AG20443 (cell line): ENCODE measurements around the gene GPRC5A.
A peak's percentile ranks its signal among the peaks of the same experiment; 100 is the strongest.

Source experiments
- DNase-seq: peaks from one replicate; pipeline ENCODE4 v3.0.0; 2012; ENCODE audit warnings: low spot score, mixed read lengths

The GPRC5A gene

DNA sequence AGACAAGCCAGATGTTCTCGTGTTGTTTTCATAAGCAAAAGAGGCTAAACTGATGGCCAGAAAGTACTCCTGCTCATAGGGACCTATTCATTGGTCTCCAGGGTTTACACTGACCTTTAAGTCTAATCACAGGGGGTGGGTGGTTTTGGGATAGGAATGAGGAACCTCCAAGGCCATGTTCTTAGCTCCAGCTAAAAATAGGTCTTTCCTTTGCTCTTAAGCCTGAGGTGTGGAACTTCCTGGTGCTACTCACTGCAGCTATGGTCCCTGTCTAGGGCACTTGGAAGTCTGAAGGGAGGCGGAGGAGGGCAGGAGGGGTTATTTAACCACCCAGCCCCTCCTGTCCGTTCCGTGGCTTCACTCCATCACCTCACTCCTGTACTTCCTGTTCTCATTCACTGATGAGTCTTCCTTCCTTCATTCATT lies 18.6 kb downstream of the GPRC5A start:
- no peak for DNase-seq

DNA sequence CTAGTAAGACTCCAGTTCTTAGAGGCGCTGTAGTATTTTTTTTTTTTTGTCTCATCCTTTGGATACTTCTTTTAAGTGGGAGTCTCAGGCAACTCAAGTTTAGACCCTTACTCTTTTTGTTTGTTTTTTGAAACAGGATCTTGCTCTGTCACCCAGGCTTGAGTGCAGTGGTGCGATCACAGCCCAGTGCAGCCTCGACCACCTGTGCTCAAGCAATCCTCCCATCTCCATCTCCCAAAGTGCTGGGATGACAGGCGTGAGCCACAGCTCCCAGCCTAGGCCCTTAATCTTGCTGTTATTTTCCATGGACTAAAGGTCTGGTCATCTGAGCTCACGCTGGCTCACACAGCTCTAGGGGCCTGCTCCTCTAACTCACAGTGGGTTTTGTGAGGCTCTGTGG lies 21.3 kb downstream of the GPRC5A start:
- no peak for DNase-seq

DNA sequence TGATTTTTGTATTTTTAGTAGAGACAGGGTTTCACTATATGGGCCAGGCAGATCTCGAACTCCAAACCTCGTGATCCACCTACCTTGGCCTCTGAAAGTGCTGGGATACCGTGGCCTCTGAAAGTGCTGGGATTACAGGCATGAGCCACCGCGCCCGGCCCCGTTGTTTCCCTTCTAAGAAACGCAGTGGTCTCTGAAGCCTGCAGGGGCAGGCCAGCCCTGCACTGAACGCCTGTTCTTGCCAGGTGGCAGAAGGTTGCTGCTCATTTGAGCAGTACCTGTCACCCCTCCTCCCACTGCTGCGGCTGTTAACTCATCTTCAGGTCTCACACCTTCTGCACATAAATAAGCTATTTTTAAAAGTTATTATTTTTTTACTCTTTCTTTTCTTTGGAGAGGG lies 24.3 kb downstream of the GPRC5A start:
- DNase-seq, result no peak

- peak; percentile 85 for DNase-seq
Observed at GRCh38 chr12:12916135-12916944, 25.0 kb downstream of the GPRC5A start.

- no peak for DNase-seq
Observed at GRCh38 chr12:12917517-12917916, 26.2 kb downstream of the GPRC5A start.

GRCh38 chr12:12918781-12919389 lies 27.5 kb downstream of the GPRC5A start:
- DNase-seq, result no peak

DNA sequence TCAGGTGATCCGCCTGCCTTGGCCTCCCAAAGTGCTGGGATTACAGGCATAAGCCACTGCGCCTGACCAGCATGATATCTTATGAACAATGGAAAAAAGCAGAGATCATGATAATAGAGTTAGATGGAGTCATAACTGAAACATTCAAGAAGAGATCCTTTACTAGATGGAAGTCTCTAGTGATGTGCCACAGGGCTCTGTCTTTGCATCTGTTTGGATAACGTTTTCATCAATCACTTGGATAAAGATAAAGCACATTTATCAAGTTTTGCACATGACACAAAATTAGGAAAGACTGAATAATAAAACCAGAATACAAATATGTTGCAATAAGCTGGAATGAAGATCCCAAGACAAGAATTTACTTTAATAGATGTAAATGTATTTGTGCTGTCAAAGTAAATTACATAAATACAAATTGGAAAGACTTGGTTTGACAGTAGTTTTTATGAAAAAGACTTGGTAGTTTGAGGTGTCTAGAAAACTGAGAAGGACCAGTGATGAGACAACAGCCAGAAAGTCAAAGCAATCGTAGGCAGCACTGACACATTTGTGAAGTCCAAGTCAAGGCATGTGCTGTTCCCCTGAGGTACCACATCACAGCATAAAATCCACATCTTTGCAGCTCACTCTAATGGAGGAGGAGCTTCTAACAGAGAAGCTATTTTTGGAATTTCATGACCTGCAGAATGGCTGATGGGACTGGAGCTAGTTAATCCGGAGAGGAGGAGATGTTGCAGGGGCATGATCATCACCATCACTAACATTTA lies 28.5 kb downstream of the GPRC5A start:
- DNase-seq, result no peak

DNA sequence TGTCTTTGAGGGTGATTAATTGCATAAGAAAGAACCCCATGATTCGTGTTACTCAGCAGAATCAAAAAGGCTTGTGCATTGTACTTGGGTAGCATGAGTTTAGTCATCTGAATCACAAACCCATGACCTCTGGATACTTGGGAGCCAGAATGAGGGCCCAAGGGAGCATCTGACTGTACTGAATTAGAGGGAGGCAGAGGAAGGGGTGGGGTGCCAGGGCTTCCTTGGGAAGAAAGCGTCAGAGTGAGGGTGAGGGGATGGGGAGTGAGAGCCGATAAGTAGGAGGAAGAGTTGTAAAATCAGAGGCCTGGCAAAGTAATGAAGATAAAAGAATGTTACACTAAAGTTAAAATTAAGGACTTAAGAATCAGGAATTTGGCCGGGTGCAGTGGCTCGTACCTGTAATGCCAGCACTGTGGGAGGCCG lies 30.8 kb downstream of the GPRC5A start:
- peak; percentile 52 for DNase-seq

DNA sequence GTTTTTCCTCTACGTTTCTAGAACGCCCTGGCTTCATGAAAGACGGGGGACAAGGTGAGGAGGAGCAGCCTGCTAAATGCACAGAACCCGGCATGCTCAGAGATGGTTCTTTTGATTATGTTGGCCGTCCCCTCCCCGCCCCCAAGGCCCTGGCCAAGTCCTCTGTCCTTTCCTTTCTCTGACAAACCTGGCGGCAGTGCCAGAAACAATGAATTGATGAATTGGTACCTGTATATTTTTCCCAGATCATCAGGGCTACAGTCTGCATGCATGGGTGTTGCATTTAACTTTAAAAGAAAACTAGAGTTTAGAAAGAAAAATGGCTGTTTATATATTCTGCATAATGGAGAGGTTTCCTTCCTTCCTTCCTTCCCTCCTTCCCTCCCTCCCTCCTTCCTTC lies 31.6 kb downstream of the GPRC5A start:
- DNase-seq, result no peak

DNA sequence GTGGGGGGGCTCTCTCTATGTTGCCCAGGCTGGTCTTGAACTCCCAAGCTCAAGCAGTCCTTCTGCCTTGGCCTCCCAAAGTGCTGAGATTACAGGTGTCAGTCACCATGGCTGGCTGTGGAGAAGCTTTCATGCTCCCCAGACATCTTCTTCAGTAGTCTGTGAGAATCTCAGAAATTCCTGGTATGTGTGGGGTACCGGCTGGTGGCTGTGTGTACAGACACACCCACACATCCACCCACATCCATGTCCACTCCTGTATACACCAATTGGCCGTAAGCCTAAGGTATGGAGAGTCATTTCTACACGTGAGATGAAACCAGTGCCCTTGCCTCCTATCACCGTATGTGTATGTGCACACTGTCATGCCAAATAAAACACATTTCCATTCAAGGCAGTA lies 32.8 kb downstream of the GPRC5A start:
- no peak for DNase-seq

DNA sequence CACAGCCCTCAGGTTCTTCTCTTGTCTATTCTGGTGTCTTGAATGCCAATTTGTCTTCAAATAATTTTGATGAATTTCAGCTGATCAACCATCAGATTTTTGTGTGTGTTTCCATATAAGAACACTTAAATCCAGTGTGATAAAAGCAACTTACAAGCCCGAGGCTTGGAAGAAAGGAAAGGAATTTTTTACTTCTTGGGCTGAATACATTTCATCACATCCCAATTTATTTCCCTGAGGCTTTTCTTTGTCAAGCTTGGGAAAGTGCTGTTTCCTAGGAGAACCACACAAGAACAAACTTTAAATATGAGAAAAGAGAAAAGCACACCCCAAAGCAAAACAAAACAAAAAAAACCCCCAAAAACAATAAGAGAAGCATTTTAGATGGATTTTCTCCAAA lies 34.0 kb downstream of the GPRC5A start:
- DNase-seq, result peak; percentile 57

GRCh38 chr12:12926571-12927071 lies 35.3 kb downstream of the GPRC5A start:
- peak; percentile 38 for DNase-seq

GRCh38 chr12:12927211-12928079 lies 36.1 kb downstream of the GPRC5A start:
- no peak for DNase-seq

GRCh38 chr12:12929696-12930095 lies 38.3 kb downstream of the GPRC5A start:
- DNase-seq, result no peak

- DNase-seq, result no peak
Observed at GRCh38 chr12:12930633-12931219, 39.4 kb downstream of the GPRC5A start.

- DNase-seq, result no peak
Observed at GRCh38 chr12:12933742-12934141, 42.4 kb downstream of the GPRC5A start.

DNA sequence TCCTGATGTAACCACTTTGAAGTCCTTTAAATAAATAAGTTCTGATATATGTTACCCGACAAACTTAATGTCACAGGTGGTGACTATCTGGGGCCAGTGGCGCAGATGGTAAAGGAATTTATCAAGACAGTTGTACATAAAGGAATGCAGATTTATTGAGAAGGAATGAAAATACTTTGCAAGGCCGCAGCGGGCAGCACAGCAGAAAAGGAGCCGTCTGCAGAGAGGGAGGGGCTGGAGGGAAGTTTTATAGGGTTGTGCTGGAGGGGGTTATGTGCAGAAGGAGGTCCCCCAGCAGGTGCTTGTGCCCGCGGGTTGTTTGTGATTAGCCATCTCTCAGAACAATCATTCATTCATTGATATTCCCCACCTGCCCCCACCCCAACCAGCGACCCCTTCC lies 43.2 kb downstream of the GPRC5A start:
- DNase-seq, result no peak

GRCh38 chr12:12936983-12937491 lies 45.7 kb downstream of the GPRC5A start:
- no peak for DNase-seq

DNA sequence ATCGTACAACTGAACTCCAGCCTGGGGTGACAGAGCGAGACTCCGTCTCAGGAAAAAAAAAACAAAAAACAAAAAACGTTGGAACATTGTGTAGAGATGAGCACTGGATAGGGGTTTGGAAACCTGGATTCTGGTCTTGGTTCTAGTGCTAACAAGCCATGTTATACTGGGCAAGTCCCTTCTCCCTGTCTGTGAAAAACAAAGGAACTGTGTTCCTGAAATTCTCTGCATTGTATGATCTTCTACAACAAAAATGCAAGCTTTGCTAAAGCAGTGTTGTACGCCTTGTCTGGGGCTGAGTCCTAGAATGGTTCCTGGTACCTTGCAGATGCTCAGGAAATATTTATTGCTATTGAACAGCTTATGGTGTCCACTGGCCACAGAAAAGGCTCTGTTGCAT lies 47.2 kb downstream of the GPRC5A start:
- DNase-seq, result no peak

DNA sequence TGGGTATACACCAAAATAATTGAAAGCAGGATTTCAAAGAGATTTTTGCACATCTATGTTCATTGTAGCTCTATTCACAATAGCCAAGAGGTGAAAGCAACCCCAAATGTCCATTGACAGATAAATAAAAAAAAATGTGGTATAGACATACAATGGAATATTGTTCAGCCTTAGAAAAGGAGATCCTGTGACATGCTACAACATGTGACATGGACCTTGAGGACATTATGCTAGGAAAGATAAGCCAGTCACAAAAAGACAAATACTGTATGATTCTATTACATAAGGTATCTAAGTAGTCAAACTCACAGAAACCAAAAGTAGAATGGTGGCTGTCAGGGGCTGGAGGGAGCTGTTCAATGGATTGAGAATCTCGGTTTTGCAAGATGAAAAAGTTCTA lies 48.5 kb downstream of the GPRC5A start:
- DNase-seq, result no peak
